Muscle layer of duodenum (tissue), 2 donors: ENCODE data around the gene LHFPL3.

Experiments used
- H3K27ac ChIP-seq: one replicate; pipeline ENCODE4 v1.7.0; 2013; ENCODE audit warnings: mild to moderate bottlenecking, low read length
- H3K27me3 ChIP-seq: one replicate; pipeline ENCODE4 v1.7.0; 2013; ENCODE audit warnings: low read depth, mild to moderate bottlenecking, control low read depth, low read length
- H3K36me3 ChIP-seq, 2 donors: one replicate each; pipeline ENCODE4 v1.7.0; 2013; ENCODE audit warnings: low read length in 2 of 2, control low read depth in 1 of 2, mild to moderate bottlenecking in 1 of 2; ENCODE audit not compliant: insufficient read depth in 2 of 2, control insufficient read depth in 1 of 2
- H3K4me1 ChIP-seq, 2 donors: one replicate each; pipeline ENCODE4 v1.7.0; 2013; ENCODE audit warnings: low read length in 2 of 2, mild to moderate bottlenecking in 2 of 2, control low read depth in 1 of 2, moderate library complexity in 1 of 2; ENCODE audit not compliant: insufficient read depth in 2 of 2, control insufficient read depth in 1 of 2
- H3K4me3 ChIP-seq, 2 donors: one replicate each; pipeline ENCODE4 v1.7.0; 2013; ENCODE audit warnings: low read length in 2 of 2, low read depth in 1 of 2, mild to moderate bottlenecking in 1 of 2
- H3K9me3 ChIP-seq, 2 donors: one replicate each; pipeline ENCODE4 v1.7.0; 2013; ENCODE audit warnings: low read length in 2 of 2, control low read depth in 1 of 2, mild to moderate bottlenecking in 1 of 2; ENCODE audit not compliant: control insufficient read depth in 1 of 2
- donor health status: healthy.

LHFPL3 gene

DNA sequence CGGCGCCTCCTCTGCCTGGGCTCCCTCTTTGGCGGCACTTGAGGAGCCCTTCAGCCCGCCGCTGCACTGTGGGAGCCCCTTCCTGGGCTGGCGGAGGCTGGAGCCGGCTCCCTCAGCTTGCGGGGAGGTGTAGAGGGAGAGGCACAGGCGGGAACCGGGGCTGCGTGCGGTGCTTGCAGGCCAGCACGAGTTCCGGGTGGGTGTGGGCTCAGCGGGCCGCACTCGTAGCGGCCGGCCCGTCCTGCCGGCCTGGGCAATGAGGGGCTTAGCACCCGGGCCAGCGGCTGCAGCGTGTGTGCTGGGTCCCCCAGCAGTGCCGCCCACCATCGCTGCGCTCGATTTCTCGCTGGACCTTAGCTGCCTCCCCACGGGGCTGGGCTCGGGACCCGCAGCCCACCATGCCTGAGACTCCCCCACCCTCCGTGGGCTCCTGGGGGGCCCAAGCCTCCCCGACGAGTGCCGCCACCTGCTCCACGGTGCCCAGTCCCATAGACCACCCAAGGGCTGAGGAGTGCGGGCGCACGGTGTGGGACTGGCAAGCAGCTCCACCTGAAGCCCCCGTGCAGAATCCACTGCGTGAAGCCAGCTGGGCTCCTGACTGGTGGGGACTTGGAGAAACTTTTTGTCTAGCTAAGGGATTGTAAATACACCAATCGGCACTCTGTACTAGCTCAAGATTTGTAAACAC lies 611.8 kb downstream of the LHFPL3 start:
- H3K27ac ChIP-seq = no peak overlapping the region
- H3K27me3 ChIP-seq = no peaks in the 10 kb centered on the region
- H3K4me3 ChIP-seq = no peak overlapping the region
- H3K36me3 ChIP-seq = no peaks in the 10 kb centered on the region
- no peaks in the 10 kb centered on the region for H3K9me3 ChIP-seq
- peaks cover 7 to 12% of the 10 kb centered on the region in 2 donors for H3K4me1 ChIP-seq

DNA sequence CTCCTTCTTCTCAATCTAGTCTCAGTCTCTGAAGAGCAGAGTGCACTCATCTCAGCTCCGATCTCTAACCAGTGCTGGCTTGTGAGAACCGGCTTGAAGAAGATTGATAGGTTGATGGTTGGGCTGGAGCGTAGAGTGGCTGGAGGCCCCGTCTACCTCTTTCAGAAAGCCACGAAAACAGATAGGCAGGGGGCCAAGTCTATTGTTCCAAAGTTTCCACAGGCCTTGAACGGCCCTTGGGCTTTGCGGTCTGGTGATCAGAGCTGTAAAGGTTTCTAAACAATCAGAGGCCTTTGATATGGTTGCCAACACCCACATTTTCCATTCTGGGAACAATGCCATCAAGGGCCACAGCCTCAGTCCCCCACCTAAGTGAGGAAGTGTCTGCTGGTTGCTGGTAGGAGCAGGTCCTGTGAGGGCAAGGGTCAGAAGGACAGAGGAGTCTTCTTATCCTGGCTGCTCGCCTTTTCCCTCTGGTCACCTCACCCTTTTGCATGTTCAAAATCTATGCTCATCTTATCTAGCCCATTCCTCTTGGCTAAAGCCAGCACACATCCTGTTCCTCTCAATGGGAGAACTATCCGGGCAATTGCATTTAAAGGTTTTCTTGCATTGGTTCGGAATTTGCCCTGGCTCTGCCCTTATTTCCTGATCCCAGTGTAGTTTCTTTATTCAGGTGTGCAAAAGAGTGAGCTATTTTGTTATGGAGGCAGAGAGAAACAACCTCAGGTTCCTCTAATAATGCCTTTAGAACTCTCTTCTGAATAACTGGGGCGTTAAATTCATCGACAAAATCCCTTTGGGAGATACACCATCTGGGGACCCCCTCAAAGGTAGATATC lies 615.3 kb downstream of the LHFPL3 start:
- peak overlapping the region in 1 of 2 donors; percentile 27 for H3K4me3 ChIP-seq
- H3K9me3 ChIP-seq = no peaks in the 10 kb centered on the region
- no peaks in the 10 kb centered on the region for H3K27me3 ChIP-seq
- peaks cover 13 to 24% of the 10 kb centered on the region in 2 donors for H3K4me1 ChIP-seq
- peak overlapping the region; percentile 95 for H3K27ac ChIP-seq
- no peaks in the 10 kb centered on the region for H3K36me3 ChIP-seq

GRCh38 chr7:104945599-104945956 lies 617.2 kb downstream of the LHFPL3 start:
- Histone ChIP-seq H3K9me3 (no peaks in the 10 kb centered on the region), H3K4me3 (peak overlapping the region; percentile 12 to 23), H3K36me3 (no peaks in the 10 kb centered on the region), H3K4me1 (peaks cover 13 to 24% of the 10 kb centered on the region in 2 donors), H3K27ac (peak overlapping the region; percentile 95), H3K27me3 (no peaks in the 10 kb centered on the region)

GRCh38 chr7:104946338-104946737 lies 617.9 kb downstream of the LHFPL3 start:
- Histone ChIP-seq H3K27me3 (no peaks in the 10 kb centered on the region), H3K4me1 (peaks cover 13 to 24% of the 10 kb centered on the region in 2 donors), H3K4me3 (no peak overlapping the region), H3K9me3 (no peaks in the 10 kb centered on the region), H3K36me3 (no peaks in the 10 kb centered on the region), H3K27ac (peak overlapping the region; percentile 95)

DNA sequence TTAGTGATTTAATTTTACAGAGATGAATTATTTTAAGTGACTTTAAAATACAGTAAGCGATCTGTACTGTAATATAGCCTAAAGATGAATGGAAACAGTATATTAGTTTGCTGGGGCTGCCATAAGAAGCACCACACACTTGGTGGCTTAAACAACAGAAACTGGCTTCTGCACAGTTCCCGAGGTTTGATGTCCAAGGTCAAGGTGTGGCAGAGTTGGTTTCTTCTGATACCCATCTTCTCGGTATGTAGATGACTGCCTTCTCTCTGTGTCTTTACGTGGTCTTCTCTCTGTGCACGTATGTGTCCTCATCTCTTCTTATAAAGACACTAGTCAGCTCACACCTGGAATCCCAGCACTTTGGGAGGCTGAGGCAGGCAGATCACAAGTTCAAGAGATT lies 621.6 kb downstream of the LHFPL3 start:
- Histone ChIP-seq H3K27me3 (no peaks in the 10 kb centered on the region), H3K4me3 (no peak overlapping the region), H3K36me3 (no peaks in the 10 kb centered on the region), H3K4me1 (peaks cover 8 to 12% of the 10 kb centered on the region in 2 donors), H3K9me3 (no peaks in the 10 kb centered on the region), H3K27ac (no peak overlapping the region)

GRCh38 chr7:104950754-104951153 lies 622.4 kb downstream of the LHFPL3 start:
- Histone ChIP-seq H3K9me3 (no peaks in the 10 kb centered on the region), H3K27ac (peak overlapping the region; percentile 14), H3K27me3 (no peaks in the 10 kb centered on the region), H3K4me3 (no peak overlapping the region), H3K4me1 (peaks cover under 1 to 7% of the 10 kb centered on the region in 2 donors), H3K36me3 (no peaks in the 10 kb centered on the region)

- H3K4me3 ChIP-seq = no peak overlapping the region
- peak overlapping the region; percentile 14 for H3K27ac ChIP-seq
- H3K9me3 ChIP-seq = no peaks in the 10 kb centered on the region
- no peaks in the 10 kb centered on the region for H3K36me3 ChIP-seq
- no peaks in the 10 kb centered on the region for H3K27me3 ChIP-seq
- peaks cover 0 to under 1% of the 10 kb centered on the region in 2 donors for H3K4me1 ChIP-seq
Observed at GRCh38 chr7:104951546-104951945, 623.1 kb downstream of the LHFPL3 start.

GRCh38 chr7:104955276-104955675 lies 626.9 kb downstream of the LHFPL3 start:
- no peaks in the 10 kb centered on the region for H3K27me3 ChIP-seq
- H3K9me3 ChIP-seq = no peaks in the 10 kb centered on the region
- no peak overlapping the region for H3K4me3 ChIP-seq
- no peak overlapping the region for H3K27ac ChIP-seq
- no peaks in the 10 kb centered on the region for H3K36me3 ChIP-seq
- peaks cover 0 to 17% of the 10 kb centered on the region in 2 donors for H3K4me1 ChIP-seq
